Measurements from ENCODE around the gene TCFL5.
A peak's percentile ranks its signal among the peaks of the same experiment; 100 is the strongest.
"Not testable (repeated sequence)": the region's sequence is repeated elsewhere in the genome, so short reads cannot be mapped to it uniquely, and the experiment has no call there.

The TCFL5 gene

DNA sequence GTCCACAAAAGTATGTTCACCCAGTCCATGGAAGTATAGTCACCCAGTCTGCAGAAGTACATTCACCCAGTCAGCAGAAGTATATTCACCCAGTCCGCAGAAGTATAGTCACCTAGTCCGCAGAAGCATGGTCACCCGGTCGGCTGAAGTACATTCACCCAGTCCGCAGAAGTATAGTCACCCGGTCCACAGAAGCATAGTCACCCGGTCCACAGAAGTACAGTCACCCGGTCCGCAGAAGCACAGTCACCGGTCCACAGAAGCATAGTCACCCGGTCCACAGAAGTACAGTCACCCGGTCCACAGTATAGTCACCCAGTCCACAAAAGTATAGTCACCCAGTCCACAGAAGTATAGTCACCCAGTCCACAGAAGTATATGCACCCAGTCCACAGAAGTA, 8.8 kb downstream of the TCFL5 start:
- DNase-seq = no peak

- DNase-seq = no peak
Measured at GRCh38 chr20:62852196-62852595, 9.4 kb downstream of the TCFL5 start.

DNA sequence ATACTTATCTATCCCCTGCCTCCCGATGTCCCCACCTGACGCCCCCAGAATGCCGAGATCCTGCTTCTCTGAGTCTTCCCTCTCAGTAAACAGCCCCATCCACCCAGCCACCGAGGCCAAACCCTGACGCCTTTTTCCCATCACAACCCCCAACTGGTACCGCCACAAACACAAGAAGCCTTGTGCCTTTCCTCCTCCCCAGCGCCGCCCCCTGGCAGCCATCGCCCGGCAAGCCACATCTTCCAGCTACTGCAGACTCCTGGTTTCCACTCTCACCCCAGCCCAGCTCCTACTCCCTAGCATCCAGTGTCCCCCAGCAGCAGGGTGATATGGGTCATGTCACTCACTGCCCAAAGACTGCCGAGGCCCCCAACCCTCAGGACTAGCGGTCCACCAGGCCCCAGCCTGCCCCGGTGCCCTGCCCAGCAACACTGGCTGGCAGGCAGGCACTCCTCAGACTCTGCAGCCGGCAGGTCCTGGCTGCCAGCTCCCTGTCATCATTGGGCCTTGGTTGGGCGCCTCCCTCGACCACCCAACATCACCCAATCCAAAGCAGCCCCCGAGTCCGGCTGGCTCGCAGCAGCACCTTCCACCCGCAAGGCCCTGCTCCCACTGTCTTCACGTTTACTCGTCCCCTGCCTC, 11.2 kb downstream of the TCFL5 start:
- DNase-seq = no peak

DNA sequence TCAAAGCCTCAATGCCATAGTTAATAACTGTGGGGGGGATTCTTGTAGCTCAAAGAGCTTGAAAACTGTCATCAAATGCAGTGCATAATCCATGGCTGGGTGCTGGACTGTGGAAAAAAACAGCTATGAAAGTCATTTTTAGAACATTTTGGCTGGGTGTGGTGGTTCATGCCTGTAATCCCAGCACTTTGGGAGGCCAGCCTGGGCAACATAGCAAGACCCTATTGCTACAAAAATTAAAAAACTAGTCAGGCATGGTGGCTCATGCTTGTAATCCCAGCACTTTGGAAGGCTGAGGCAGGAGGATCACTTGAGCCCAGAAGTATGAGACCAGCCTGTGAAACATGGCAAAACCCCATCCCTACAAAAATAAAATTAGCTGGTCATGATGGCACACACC, 12.2 kb downstream of the TCFL5 start:
- no peak for DNase-seq

- not testable (repeated sequence) for DNase-seq
Measured at GRCh38 chr20:62848917-62849316, 12.7 kb downstream of the TCFL5 start.

DNA sequence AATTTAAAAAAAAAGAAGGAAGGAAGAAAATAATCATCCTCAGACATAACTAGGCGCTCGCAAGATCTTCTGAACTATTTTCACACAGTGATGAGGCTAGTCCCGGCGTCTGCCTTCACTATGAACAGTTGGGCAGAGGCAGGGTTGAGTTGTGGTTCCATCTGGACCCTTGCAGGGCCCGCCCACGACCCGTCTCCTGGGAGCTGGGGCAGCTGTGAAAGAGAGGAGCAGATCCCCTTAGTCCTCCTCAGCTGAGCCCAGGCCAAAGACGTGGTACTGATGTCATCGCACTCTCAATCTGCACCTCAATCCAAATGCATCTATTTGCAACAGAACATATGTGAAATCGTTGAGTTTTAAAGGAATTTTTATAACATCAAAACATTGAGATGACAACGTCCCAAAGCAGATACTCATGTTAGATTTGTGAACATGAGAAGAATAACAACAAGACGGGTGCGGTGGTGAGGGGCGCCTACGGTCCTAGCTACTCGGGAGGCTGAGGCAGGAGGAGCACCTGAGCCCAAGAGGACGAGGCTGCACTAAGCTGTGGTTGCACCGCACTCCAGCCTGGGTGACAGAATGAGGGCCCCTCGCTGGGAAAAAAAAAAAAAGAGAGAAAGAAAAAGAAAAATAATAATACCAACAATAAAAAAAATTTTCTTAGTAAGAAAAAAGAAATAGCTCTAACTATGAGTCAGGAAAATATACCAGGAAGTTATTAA, 15.3 kb downstream of the TCFL5 start:
- no peak for DNase-seq

DNA sequence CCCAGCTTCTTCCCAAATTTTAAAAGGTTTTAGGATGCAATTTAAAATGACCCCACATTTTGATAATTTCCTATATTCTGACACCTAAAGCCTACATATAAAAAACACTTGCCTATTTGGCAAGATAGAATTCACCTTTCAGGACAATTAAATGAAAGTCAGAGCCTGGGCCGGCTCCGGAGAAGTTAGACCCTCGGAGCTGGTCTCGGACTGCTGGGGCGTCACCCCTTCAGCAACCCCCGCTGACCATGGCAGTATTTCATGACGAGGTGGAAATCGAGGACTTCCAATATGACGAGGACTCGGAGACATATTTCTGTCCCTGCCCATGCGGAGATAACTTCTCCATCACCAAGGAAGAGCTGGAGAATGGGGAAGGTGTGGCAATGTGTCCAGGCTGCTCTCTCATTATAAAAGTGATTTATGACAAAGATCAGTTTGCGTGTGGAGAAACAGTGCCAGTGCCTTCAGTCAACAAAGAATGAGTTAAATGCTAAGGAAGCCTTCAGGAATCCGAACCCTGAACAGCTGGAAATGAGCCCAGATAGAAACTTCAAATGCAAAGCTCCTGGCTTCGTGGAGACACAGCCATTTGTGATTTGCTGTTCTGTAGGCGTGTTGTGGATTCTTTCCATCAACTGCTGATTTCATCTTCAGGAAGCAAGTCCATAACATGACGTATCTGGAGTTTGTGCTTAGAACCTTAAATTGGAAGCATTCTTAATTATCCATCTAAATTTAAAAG, 16.0 kb downstream of the TCFL5 start:
- no peak for DNase-seq

DNA sequence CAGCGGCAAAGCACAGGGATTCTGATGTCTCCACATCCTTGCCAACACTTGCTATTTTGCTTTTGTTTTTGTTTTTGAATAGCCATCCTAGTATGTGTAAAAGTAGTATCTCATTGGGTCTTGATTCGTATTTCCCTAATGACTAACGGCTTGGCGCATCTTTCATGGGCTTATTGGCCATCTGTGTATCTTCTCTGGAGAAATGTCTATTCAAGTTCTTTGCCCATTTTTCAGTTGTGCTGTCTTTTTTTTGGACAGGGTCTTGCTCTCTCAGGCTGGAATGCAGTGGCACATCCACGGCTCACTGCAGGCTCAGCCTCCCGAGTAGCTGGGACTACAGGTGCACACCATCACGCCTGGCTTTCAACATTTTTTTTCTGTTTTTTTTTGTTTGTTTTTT, 17.4 kb downstream of the TCFL5 start:
- no peak for DNase-seq

- DNase-seq = no peak
Measured at GRCh38 chr20:62843656-62844055, 18.0 kb downstream of the TCFL5 start.

DNA sequence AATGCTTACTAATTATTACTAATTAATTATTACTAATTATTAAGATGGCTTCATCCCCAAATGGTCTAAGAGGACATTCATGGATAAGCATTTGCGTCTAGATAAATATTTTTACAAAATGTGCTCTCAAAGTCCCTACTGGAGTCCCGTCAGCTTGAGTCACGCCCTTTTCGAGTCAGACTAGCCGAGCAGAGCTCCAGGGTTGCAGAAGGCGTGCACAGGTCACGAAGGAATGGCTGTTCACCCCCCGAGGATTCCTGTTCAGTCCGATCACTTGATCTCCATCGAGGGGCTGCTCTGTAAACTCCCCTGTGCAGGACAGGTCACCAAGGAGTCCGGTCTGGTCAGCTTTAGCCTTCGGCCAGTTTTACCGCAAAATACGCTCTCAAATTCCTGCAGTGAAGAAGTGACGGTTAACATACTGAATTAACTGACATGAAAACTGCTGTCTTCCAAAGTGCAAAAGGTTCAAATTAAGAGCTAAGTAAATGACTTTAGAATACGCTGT, 19.9 kb downstream of the TCFL5 start:
- no peak for DNase-seq

GRCh38 chr20:62840244-62841197, 21.1 kb downstream of the TCFL5 start:
- DNase-seq = no peak

DNA sequence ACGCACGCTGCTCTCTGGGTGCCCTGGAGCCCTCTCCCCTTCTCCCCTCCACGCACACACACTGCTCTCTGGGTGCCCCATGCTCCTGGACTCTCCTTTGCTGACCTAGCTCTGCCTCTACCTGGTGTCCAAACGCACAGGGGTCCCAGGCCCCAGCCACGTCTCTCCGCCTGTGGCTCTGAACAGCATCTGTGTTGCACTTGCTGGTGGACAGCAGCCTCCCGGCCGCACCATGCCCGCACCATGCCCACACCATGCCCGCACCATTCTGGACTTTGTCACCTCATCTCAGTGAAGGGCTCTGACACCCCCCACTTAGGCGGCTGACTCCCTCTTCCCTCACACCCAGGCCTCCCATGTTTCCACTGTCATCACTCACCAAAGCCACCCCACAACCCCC, 21.8 kb downstream of the TCFL5 start:
- no peak for DNase-seq

DNA sequence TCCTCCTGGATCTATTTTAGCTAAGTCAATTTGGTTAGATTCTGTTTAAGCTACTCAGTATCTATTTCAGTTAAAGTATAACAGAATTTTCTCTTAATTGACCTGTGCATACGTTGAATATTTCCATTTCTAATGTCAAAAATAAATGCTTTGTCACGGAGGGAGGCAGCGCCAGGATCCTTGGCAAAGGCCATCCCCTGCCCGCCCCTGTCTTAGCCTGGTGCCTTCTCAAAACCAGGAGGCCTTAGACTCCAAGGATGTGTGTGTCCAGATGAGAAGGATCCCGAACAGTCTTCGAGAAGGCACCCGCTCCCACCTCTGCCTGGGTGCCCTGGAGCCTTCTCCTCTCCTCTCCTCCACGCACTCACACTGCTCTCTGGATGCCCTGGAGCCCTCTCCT, 22.4 kb downstream of the TCFL5 start:
- no peak for DNase-seq

- DNase-seq = peak; percentile 33
Measured at GRCh38 chr20:62838128-62838891, 23.3 kb downstream of the TCFL5 start.

DNA sequence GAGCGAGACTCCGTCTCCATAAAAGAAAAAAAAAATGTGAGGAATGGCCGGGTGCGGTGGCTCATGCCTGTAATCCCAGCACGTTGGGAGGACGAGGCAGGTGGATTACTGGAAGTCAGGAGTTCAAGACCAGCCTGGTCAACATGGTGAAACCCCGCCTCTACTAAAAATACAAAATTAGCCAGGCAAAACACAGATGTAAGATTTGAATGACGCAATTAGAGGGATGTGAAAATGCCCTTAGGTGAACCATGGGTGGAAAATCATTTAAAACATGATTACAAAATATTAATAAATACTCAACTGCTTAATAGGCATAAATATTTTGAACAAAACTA, 23.9 kb downstream of the TCFL5 start:
- DNase-seq = no peak

- DNase-seq = no peak
Measured at GRCh38 chr20:62836967-62837490, 24.6 kb downstream of the TCFL5 start.

GRCh38 chr20:62835931-62836861, 25.4 kb downstream of the TCFL5 start:
- no peak for DNase-seq

- no peak for DNase-seq
Measured at GRCh38 chr20:62834967-62835730, 26.5 kb downstream of the TCFL5 start.

DNA sequence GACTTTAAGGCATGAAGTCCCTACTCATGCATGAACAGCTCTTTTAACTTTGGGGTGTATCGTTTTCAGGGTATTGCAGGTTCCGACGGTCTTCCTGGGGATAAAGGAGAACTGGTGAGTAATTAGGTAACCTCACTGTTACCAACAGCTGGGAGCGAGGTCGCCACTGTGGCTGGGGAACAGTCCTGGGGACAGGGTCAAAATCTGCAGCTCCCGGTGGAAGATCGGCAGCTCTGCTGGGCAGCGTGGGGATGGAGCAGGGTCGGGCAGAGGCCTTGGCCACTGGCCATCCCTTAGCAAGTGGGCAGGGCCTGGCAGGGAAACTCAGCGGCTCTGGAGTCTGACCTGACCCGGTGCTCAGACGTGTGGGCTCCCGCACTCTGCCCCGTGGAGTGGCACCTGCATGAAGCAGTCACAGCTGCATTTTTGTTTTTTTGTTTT, 28.7 kb downstream of the TCFL5 start:
- DNase-seq = no peak
